ENCODE data around the gene IL1RAPL2.
"Not testable (repeated sequence)": the region's sequence is repeated elsewhere in the genome, so short reads cannot be mapped to it uniquely, and the experiment has no call there.

IL1RAPL2 gene

GRCh38 chrX:105645667-105646357, 1079.8 kb downstream of the IL1RAPL2 start:
- no peak for DNase-seq

GRCh38 chrX:105646592-105647372, 1080.8 kb downstream of the IL1RAPL2 start:
- DNase-seq: no peak

- no peak for DNase-seq
Measured at GRCh38 chrX:105647749-105648148, 1081.8 kb downstream of the IL1RAPL2 start.

GRCh38 chrX:105648732-105649131, 1082.7 kb downstream of the IL1RAPL2 start:
- DNase-seq: no peak

- no peak for DNase-seq
Measured at GRCh38 chrX:105650577-105650976, 1084.6 kb downstream of the IL1RAPL2 start.

GRCh38 chrX:105650986-105651385, 1085.0 kb downstream of the IL1RAPL2 start:
- no peak for DNase-seq

- DNase-seq: no peak
Measured at GRCh38 chrX:105653891-105654290, 1087.9 kb downstream of the IL1RAPL2 start.

- no peak for DNase-seq
Measured at GRCh38 chrX:105658136-105658535, 1092.1 kb downstream of the IL1RAPL2 start.

- DNase-seq: no peak
Measured at GRCh38 chrX:105662248-105662647, 1096.2 kb downstream of the IL1RAPL2 start.

GRCh38 chrX:105664243-105664642, 1098.2 kb downstream of the IL1RAPL2 start:
- DNase-seq: no peak

- DNase-seq: not testable (repeated sequence)
Measured at GRCh38 chrX:105684288-105684687, 1118.3 kb downstream of the IL1RAPL2 start.

- no peak for DNase-seq
Measured at GRCh38 chrX:105694839-105695238, 1128.8 kb downstream of the IL1RAPL2 start.

- DNase-seq: no peak
Measured at GRCh38 chrX:105695451-105695850, 1129.5 kb downstream of the IL1RAPL2 start.

GRCh38 chrX:105696870-105697269, 1130.9 kb downstream of the IL1RAPL2 start:
- no peak for DNase-seq

GRCh38 chrX:105697984-105698781, 1132.2 kb downstream of the IL1RAPL2 start:
- DNase-seq: peak; percentile 0

GRCh38 chrX:105700331-105700730, 1134.3 kb downstream of the IL1RAPL2 start:
- DNase-seq: no peak

GRCh38 chrX:105701310-105702052, 1135.5 kb downstream of the IL1RAPL2 start:
- DNase-seq: no peak

GRCh38 chrX:105703876-105704275, 1137.9 kb downstream of the IL1RAPL2 start:
- DNase-seq: no peak

- no peak for DNase-seq
Measured at GRCh38 chrX:105706041-105706440, 1140.0 kb downstream of the IL1RAPL2 start.

GRCh38 chrX:105711805-105712204, 1145.8 kb downstream of the IL1RAPL2 start:
- no peak for DNase-seq

- no peak for DNase-seq
Measured at GRCh38 chrX:105715746-105716145, 1149.7 kb downstream of the IL1RAPL2 start.

GRCh38 chrX:105723966-105724735, 1158.2 kb downstream of the IL1RAPL2 start:
- no peak for DNase-seq

All from T1000 (cell line).